Measurements from ENCODE around the gene GFOD1. TPM values are rescaled to one million over a fixed set of nuclear protein-coding genes. Genes with fewer than 3 reads are reported as not detected.

Gene GFOD1
- total RNA-seq, 1 experiment from 2014 or later: 6.1 TPM

GRCh38 chr6:13315896-13316295, 171.5 kb downstream of the GFOD1 start:
- H3K18ac ChIP-seq (ENCODE audit: insufficient read length, low read depth, low read length): no peak overlapping the region
- Mint-ChIP-seq H3K4me3 (no peak overlapping the region), H3K27ac (no peak overlapping the region), H3K36me3 (ENCODE audit: insufficient read depth in 1 of 3, low read depth in 3 of 3) (peaks cover 25 to 82% (median 62%) of the 10 kb centered on the region in 3 experiments; a peak in 6 of 7 replicates), H3K27me3 (ENCODE audit: low read depth) (no peaks in the 10 kb centered on the region), H3K4me1 (no peaks in the 10 kb centered on the region), H3K9me3 (no peaks in the 10 kb centered on the region)
- no peaks in the 10 kb centered on the region for H3K79me1 ChIP-seq (ENCODE audit: insufficient read depth, low read depth, low read length, poor library complexity, severe bottlenecking)
- H3K23me2 ChIP-seq (ENCODE audit: insufficient read length, low read depth, low read length, poor library complexity, severe bottlenecking): no peaks in the 10 kb centered on the region
- TF ChIP-seq CTCF (conservative IDR thresholded peaks at IDR 0.05): no peak
- H2BK20ac ChIP-seq (ENCODE audit: low read depth, low read length, poor library complexity, severe bottlenecking): no peak overlapping the region
- H3K9ac ChIP-seq (ENCODE audit: extremely low read depth, insufficient read length, low read length): no peak overlapping the region
- no peak overlapping the region for H2BK12ac ChIP-seq (ENCODE audit: insufficient read length, low read depth, low read length)
- WGBS (ENCODE audit: extremely low coverage, insufficient read length, low lambda C conversion rate): no CpG with 5 or more reads among the region's 5 CpGs
- no peak overlapping the region for H2BK15ac ChIP-seq (ENCODE audit: low read depth, low read length)
- H3K4ac ChIP-seq (ENCODE audit: low read depth, low read length): no peak overlapping the region
- DNase-seq: no peak
- H2AFZ ChIP-seq (ENCODE audit: low read length): no peak overlapping the region
- H3K14ac ChIP-seq (ENCODE audit: insufficient read depth, low read length): no peak overlapping the region
- H3K79me2 ChIP-seq (ENCODE audit: insufficient read depth, low read length): no peaks in the 10 kb centered on the region
- no peak overlapping the region for H2BK120ac ChIP-seq (ENCODE audit: low read depth, low read length, poor library complexity, severe bottlenecking)
- H3K4me2 ChIP-seq (ENCODE audit: insufficient read depth, insufficient read length, low read length): no peak overlapping the region
- no peaks in the 10 kb centered on the region for H3K9me3 ChIP-seq (ENCODE audit: control insufficient read depth, low read depth, low read length)
- H3K56ac ChIP-seq (ENCODE audit: insufficient read length, low read depth, low read length): no peak overlapping the region
- H4K5ac ChIP-seq (ENCODE audit: insufficient read length, low read depth, low read length): no peak overlapping the region
- no peak overlapping the region for H2BK5ac ChIP-seq (ENCODE audit: insufficient read length, low read length)
- H3K27ac ChIP-seq (ENCODE audit: insufficient read length, low read depth, low read length): no peak overlapping the region
- H3K4me1 ChIP-seq (ENCODE audit: insufficient read depth, low read length): no peaks in the 10 kb centered on the region
- no peaks in the 10 kb centered on the region for H3K27me3 ChIP-seq (ENCODE audit: insufficient read depth, low read length)
- no peak overlapping the region for H3K23ac ChIP-seq (ENCODE audit: insufficient read length, low read depth, low read length)
- H3T11ph ChIP-seq (ENCODE audit: low read length): no peak overlapping the region
- no peak overlapping the region for H2AK5ac ChIP-seq (ENCODE audit: insufficient read length, low read length)
- H4K91ac ChIP-seq (ENCODE audit: insufficient read length, low read depth, low read length): no peak overlapping the region
- H4K20me1 ChIP-seq (ENCODE audit: control insufficient read depth, insufficient read depth, insufficient read length): no peaks in the 10 kb centered on the region
- no peak overlapping the region for H4K8ac ChIP-seq (replicated peaks; ENCODE audit: insufficient read length, low read depth, low read length)
